H1 (cell line): ENCODE measurements around the gene FSCN2. TPM values are rescaled to one million over a fixed set of nuclear protein-coding genes. Genes with fewer than 3 reads are reported as not detected.

Experiments
- CTCF ChIA-PET: fragments of 300-600 bp; sonication (Branson Sonifier 250); formaldehyde crosslinking; loops from one replicate; lab custom pipeline; 2021; ENCODE audit not compliant: partially characterized antibody; lab: Charles Lee
- POLR2A ChIA-PET: fragments of 300-600 bp; sonication (Branson Sonifier 250); formaldehyde crosslinking; loops from one replicate; lab custom pipeline; 2021; ENCODE audit warnings: inconsistent platforms; ENCODE audit not compliant: partially characterized antibody; lab: Charles Lee
- DNase-seq, 2 experiments: peaks; one replicate each; pipeline versions ENCODE4 v3.0.0 to v3.0.0-alpha.2; 2010 to 2022; ENCODE audit warnings: low spot score in 2 of 2, low read depth in 1 of 2, mixed read lengths in 1 of 2
- FAIRE-seq: peaks from 2 replicates; lab custom pipeline; 2011; peaks lifted over from hg19 to GRCh38; lab: Jason Lieb, UNC
- H2AFZ ChIP-seq: 2 replicates; pipeline ENCODE4 v1.8.1; 2012; ENCODE audit warnings: low read length, inconsistent platforms
- H2AK5ac ChIP-seq: 2 replicates; pipeline ENCODE4 v1.6.1; 2013; ENCODE audit warnings: low read depth, low read length
- H2BK120ac ChIP-seq: replicated peaks from 2 replicates; pipeline ENCODE3; 2013; ENCODE audit warnings: low read depth, low read length, inconsistent platforms
- H2BK12ac ChIP-seq: 2 replicates; pipeline ENCODE4 v1.6.1; 2013; ENCODE audit warnings: low read depth, low read length
- H2BK15ac ChIP-seq: 2 replicates; pipeline ENCODE4 v1.6.1; 2013; ENCODE audit warnings: low read length
- H2BK20ac ChIP-seq: 2 replicates; pipeline ENCODE4 v1.6.1; 2013; ENCODE audit warnings: low read length
- H2BK5ac ChIP-seq: 2 replicates; pipeline ENCODE4 v1.6.1; 2013; ENCODE audit warnings: low read depth, low read length
- H3K14ac ChIP-seq: 2 replicates; pipeline ENCODE4 v1.6.1; 2013; ENCODE audit warnings: inconsistent platforms; ENCODE audit not compliant: insufficient read length
- H3K18ac ChIP-seq: 2 replicates; pipeline ENCODE4 v1.6.1; 2013; ENCODE audit warnings: low read length; ENCODE audit errors: extremely low read depth
- H3K23ac ChIP-seq: 2 replicates; pipeline ENCODE4 v1.6.1; 2013; ENCODE audit warnings: inconsistent platforms; ENCODE audit not compliant: insufficient read length
- H3K23me2 ChIP-seq: 2 replicates; pipeline ENCODE4 v1.6.1; 2013; ENCODE audit warnings: low read depth, low read length
- H3K27ac ChIP-seq: 2 replicates; pipeline ENCODE4 v1.6.1; 2011; ENCODE audit warnings: low read depth, low read length, inconsistent platforms
- H3K27me3 ChIP-seq, 4 experiments: replicated peaks in 1 of 4; 1 replicate in 1 of 4; 2 replicates in 3 of 4; pipeline versions ENCODE4 v1.6.1 to v1.8.1; 2011 to 2013; ENCODE audit warnings: low read length in 3 of 4, mild to moderate bottlenecking in 3 of 4, inconsistent platforms in 2 of 4, mixed read lengths in 2 of 4, moderate library complexity in 1 of 4; ENCODE audit not compliant: control insufficient read depth in 3 of 4, insufficient read depth in 3 of 4; ENCODE audit errors: extremely low read depth in 1 of 4
- H3K36me3 ChIP-seq, 4 experiments: 2 replicates each; pipeline versions ENCODE4 v1.6.1 to v1.8.1; 2011 to 2013; ENCODE audit warnings: mild to moderate bottlenecking in 4 of 4, low read length in 3 of 4, moderate library complexity in 2 of 4, control low read depth in 1 of 4, inconsistent platforms in 1 of 4; ENCODE audit not compliant: insufficient read depth in 4 of 4, control insufficient read depth in 2 of 4
- H3K4ac ChIP-seq: replicated peaks from 2 replicates; pipeline ENCODE3; 2013; ENCODE audit warnings: low read length, low read depth, mixed read lengths, inconsistent platforms; ENCODE audit not compliant: insufficient read length
- H3K4me1 ChIP-seq, 4 experiments: replicated peaks in 1 of 4; 1 replicate in 1 of 4; 2 replicates in 3 of 4; pipeline versions ENCODE4 v1.6.1 to v1.8.1; 2011 to 2013; ENCODE audit warnings: low read length in 3 of 4, inconsistent platforms in 2 of 4, mixed read lengths in 1 of 4; ENCODE audit not compliant: insufficient read depth in 4 of 4, control insufficient read depth in 3 of 4
- H3K4me2 ChIP-seq, 2 experiments: 2 replicates each; pipeline versions ENCODE4 v1.6.1 to v1.8.1; 2011 to 2013; ENCODE audit warnings: low read depth in 2 of 2, low read length in 2 of 2, control low read depth in 1 of 2, inconsistent platforms in 1 of 2, mild to moderate bottlenecking in 1 of 2; ENCODE audit not compliant: insufficient read depth in 1 of 2
- H3K4me3 ChIP-seq, 4 experiments: fragments of 200-600, 300-600 bp in 1 of 4; sonication (generic), shearing (Covaris generic), sonication (Bioruptor Twin) in 1 of 4; 2 replicates each; pipeline versions ENCODE4 v1.5.1 to v1.8.1; 2011 to 2016; ENCODE audit warnings: low read length in 4 of 4, low read depth in 3 of 4, control low read depth in 2 of 4, inconsistent platforms in 2 of 4, mild to moderate bottlenecking in 2 of 4, mixed read lengths in 1 of 4, moderate library complexity in 1 of 4; ENCODE audit not compliant: insufficient read depth in 2 of 4; ENCODE audit errors: extremely low read depth in 1 of 4
- H3K56ac ChIP-seq: replicated peaks from 2 replicates; pipeline ENCODE3; 2013; ENCODE audit warnings: low read depth, mild to moderate bottlenecking, mixed read lengths, low read length, inconsistent platforms; ENCODE audit not compliant: insufficient read length
- H3K79me1 ChIP-seq: 2 replicates; pipeline ENCODE4 v1.6.1; 2013; ENCODE audit warnings: low read depth, low read length, control low read depth
- H3K79me2 ChIP-seq, 2 experiments: 2 replicates each; pipeline versions ENCODE4 v1.6.1 to v1.8.1; 2012 to 2013; ENCODE audit warnings: low read length in 2 of 2, mild to moderate bottlenecking in 2 of 2, inconsistent platforms in 1 of 2; ENCODE audit not compliant: insufficient read depth in 2 of 2, control insufficient read depth in 1 of 2
- H3K9ac ChIP-seq, 4 experiments: replicated peaks in 1 of 4; 1 replicate in 1 of 4; 2 replicates in 3 of 4; pipeline versions ENCODE4 v1.6.1 to v1.8.1; 2011 to 2013; ENCODE audit warnings: low read depth in 3 of 4, low read length in 3 of 4, control low read depth in 2 of 4, mild to moderate bottlenecking in 2 of 4, moderate library complexity in 2 of 4, inconsistent platforms in 1 of 4; ENCODE audit errors: extremely low read depth in 1 of 4
- H3K9me3 ChIP-seq, 2 experiments: 2 replicates each; pipeline versions ENCODE4 v1.6.1 to v1.8.1; 2012 to 2013; ENCODE audit warnings: mild to moderate bottlenecking in 2 of 2, moderate library complexity in 2 of 2, control low read depth in 1 of 2, inconsistent platforms in 1 of 2, low read depth in 1 of 2, low read length in 1 of 2, mixed read lengths in 1 of 2; ENCODE audit not compliant: insufficient read depth in 2 of 2
- H4K20me1 ChIP-seq, 2 experiments: replicated peaks in 1 of 2; 2 replicates each; pipeline versions ENCODE3 to v1.8.1; 2011 to 2013; ENCODE audit warnings: inconsistent platforms in 2 of 2, low read length in 2 of 2, mild to moderate bottlenecking in 1 of 2; ENCODE audit not compliant: insufficient read depth in 2 of 2, control insufficient read depth in 1 of 2
- H4K5ac ChIP-seq: 2 replicates; pipeline ENCODE4 v1.6.1; 2013; ENCODE audit warnings: low read length, low read depth, mixed read lengths, inconsistent platforms; ENCODE audit not compliant: insufficient read length
- H4K8ac ChIP-seq: 2 replicates; pipeline ENCODE4 v1.8.0; 2013; ENCODE audit warnings: mild to moderate bottlenecking, moderate library complexity, low read length, inconsistent platforms; ENCODE audit not compliant: insufficient read depth; ENCODE audit errors: extremely low read depth
- H4K91ac ChIP-seq: replicated peaks from 2 replicates; pipeline ENCODE3; 2013; ENCODE audit warnings: low read length, mixed read lengths, inconsistent platforms; ENCODE audit not compliant: insufficient read length
- POLR2AphosphoS5 ChIP-seq: IDR thresholded peaks from 2 replicates; pipeline ENCODE4 v1.6.1; 2011; ENCODE audit warnings: low read depth, low read length
- WGBS, 2 experiments: shearing (Covaris generic) in 1 of 2; methylation state at CpG; one replicate each; pipeline versions ENCODE4 v1.1.6 to v1.1.7; 2013 to 2015; ENCODE audit warnings: low lambda C conversion rate in 2 of 2, mixed read lengths in 2 of 2, inconsistent platforms in 1 of 2, low coverage in 1 of 2, missing lambda C conversion rate in 1 of 2; ENCODE audit not compliant: insufficient replicate concordance in 2 of 2, insufficient coverage in 1 of 2, insufficient read length in 1 of 2; ENCODE audit errors: extremely low coverage in 1 of 2, missing lambda C conversion rate in 1 of 2; 5-methylcytosine and 5-hydroxymethylcytosine counted together
- polyA plus RNA-seq, 7 experiments: library from polyadenylated mRNA; depleted of rRNA in 3 of 7; stranded (reverse) in 5 of 7; unstranded in 2 of 7; fragments of >200 nt in 5 of 7; fragments of 200-250 nt in 2 of 7; gene quantifications; 1 replicate in 5 of 7; 2 replicates in 1 of 7; 4 replicates in 1 of 7; pipeline versions ENCODE4 v1.2.1 to v1.2.3, GENCODE V29; 2011 to 2013; ENCODE audit warnings: missing spikeins in 2 of 7, mixed read lengths in 2 of 7
- total RNA-seq: library from RNA; stranded (reverse); fragmentation: NEBNext Ultra II Directional; extraction: Animal tissue kit (Norgen Biotek cat#: 25700); gene quantifications from 2 replicates; pipeline ENCODE4 v1.2.1, GENCODE V29; 2021
- TF ChIP-seq, protein P1 (sequence below): IDR thresholded peaks from 2 replicates; pipeline ENCODE4 v1.6.1; 2011; ENCODE audit warnings: low read length, improper control_type of control experiment

Gene FSCN2
- total and polyA plus RNA-seq, 2 of the 8 experiments (the other 6 are each of a cell fraction or from before 2014, with no cell fraction given): 0.18 to 0.30 TPM

GRCh38 chr17:81556175-81556691 lies 28.1 kb downstream of the FSCN2 start:
- no peak overlapping the region for H2BK12ac ChIP-seq
- H2BK5ac ChIP-seq: no peak overlapping the region; the same call in 1 of the 2 replicates
- no peak for FAIRE-seq
- peaks cover 3 to 7% of the 10 kb centered on the region in 2 experiments for H4K20me1 ChIP-seq
- no peak overlapping the region for H3K4me2 ChIP-seq
- no peak overlapping the region for H4K91ac ChIP-seq
- peaks cover 9% of the 10 kb centered on the region; the same call in 1 of the 2 replicates for H3K23me2 ChIP-seq
- H3K9ac ChIP-seq: no peak overlapping the region
- H3K23ac ChIP-seq: no peak overlapping the region
- no peak overlapping the region for H3K4me3 ChIP-seq
- H3K27ac ChIP-seq: no peak overlapping the region
- H3K14ac ChIP-seq: no peak overlapping the region
- no peak overlapping the region for H2AK5ac ChIP-seq
- no peaks in the 10 kb centered on the region for H3K27me3 ChIP-seq
- H2BK15ac ChIP-seq: no peak overlapping the region
- peaks cover 3 to 13% (median 8%) of the 10 kb centered on the region in 4 experiments for H3K4me1 ChIP-seq
- peaks cover 0 to 3% of the 10 kb centered on the region in 2 experiments; a peak in 1 of 4 replicates for H3K79me2 ChIP-seq
- no peak overlapping the region for H4K5ac ChIP-seq
- H2BK20ac ChIP-seq: no peak overlapping the region
- H4K8ac ChIP-seq: no peak overlapping the region
- no peak overlapping the region for H2BK120ac ChIP-seq
- H2AFZ ChIP-seq: no peak overlapping the region
- WGBS, 2 experiments: 92% methylated on average over 9 of the region's 9 CpGs; no CpG with 5 or more reads in 1 of the 2 experiments
- H3K9me3 ChIP-seq: no peaks in the 10 kb centered on the region
- H3K56ac ChIP-seq: no peak overlapping the region
- ChIA-PET CTCF (interaction anchor here (1.4 to 2.7 kb wide), 3 partner anchors 10 to 45 kb away, joined by 4 to 10 read pairs (median 8); no protein-coding TSS in a partner anchor), POLR2A (interaction anchor here (0.7 to 2.0 kb wide), 6 partner anchors 9 to 42 kb away, joined by 3 to 5 read pairs (median 3); no protein-coding TSS in a partner anchor)
- H3K18ac ChIP-seq: no peak overlapping the region
- TF ChIP-seq, protein P1, sequence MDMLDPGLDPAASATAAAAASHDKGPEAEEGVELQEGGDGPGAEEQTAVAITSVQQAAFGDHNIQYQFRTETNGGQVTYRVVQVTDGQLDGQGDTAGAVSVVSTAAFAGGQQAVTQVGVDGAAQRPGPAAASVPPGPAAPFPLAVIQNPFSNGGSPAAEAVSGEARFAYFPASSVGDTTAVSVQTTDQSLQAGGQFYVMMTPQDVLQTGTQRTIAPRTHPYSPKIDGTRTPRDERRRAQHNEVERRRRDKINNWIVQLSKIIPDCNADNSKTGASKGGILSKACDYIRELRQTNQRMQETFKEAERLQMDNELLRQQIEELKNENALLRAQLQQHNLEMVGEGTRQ: no peak
- TF ChIP-seq POLR2AphosphoS5: peak; percentile 39; the same call in 1 of the 2 replicates
- H3K79me1 ChIP-seq: no peaks in the 10 kb centered on the region
- DNase-seq: no peak
- no peak overlapping the region for H3K4ac ChIP-seq
- peaks cover 3 to 21% (median 4%) of the 10 kb centered on the region in 4 experiments; a peak in 5 of 8 replicates for H3K36me3 ChIP-seq
